Measurements from ENCODE around the gene PXDC1.
"Not testable (repeated sequence)": the region's sequence is repeated elsewhere in the genome, so short reads cannot be mapped to it uniquely, and the experiment has no call there.

Gene PXDC1

GRCh38 chr6:3759646-3760232, 8.2 kb upstream of the PXDC1 start:
- H3K36me3 ChIP-seq: no peaks in the 10 kb centered on the region
- no peak for TF ChIP-seq CTCF (IDR thresholded peaks at IDR 0.05; ENCODE audit: low read depth, low read length)
- DNase-seq: no peak
- H3K4me1 ChIP-seq: no peaks in the 10 kb centered on the region
- H3K9me3 ChIP-seq: no peaks in the 10 kb centered on the region
- H3K4me3 ChIP-seq (ENCODE audit: low read depth, low read length): no peak overlapping the region
- H3K27me3 ChIP-seq: no peaks in the 10 kb centered on the region; the same call in 1 of the 2 replicates

- no peak for DNase-seq
- TF ChIP-seq CTCF (IDR thresholded peaks at IDR 0.05; ENCODE audit: low read depth, low read length): no peak
- H3K9me3 ChIP-seq: no peaks in the 10 kb centered on the region
- no peaks in the 10 kb centered on the region for H3K4me1 ChIP-seq
- H3K4me3 ChIP-seq (ENCODE audit: low read depth, low read length): no peak overlapping the region
- H3K27me3 ChIP-seq: peaks cover 4% of the 10 kb centered on the region
- H3K36me3 ChIP-seq: no peaks in the 10 kb centered on the region
These were observed 7.3 kb upstream of the PXDC1 start for GRCh38 chr6:3758842-3759144.

- H3K36me3 ChIP-seq; H3K9me3 ChIP-seq; DNase-seq; H3K4me1 ChIP-seq; H3K27me3 ChIP-seq; H3K4me3 ChIP-seq (ENCODE audit: low read depth, low read length): not testable (repeated sequence)
These were observed 6.7 kb upstream of the PXDC1 start for GRCh38 chr6:3757998-3758841.

- TF ChIP-seq CTCF (IDR thresholded peaks at IDR 0.05; ENCODE audit: low read depth, low read length): no peak
- H3K4me1 ChIP-seq: no peaks in the 10 kb centered on the region
- no peak for DNase-seq
- peaks cover 18% of the 10 kb centered on the region for H3K27me3 ChIP-seq
- H3K9me3 ChIP-seq: no peaks in the 10 kb centered on the region
- no peaks in the 10 kb centered on the region for H3K36me3 ChIP-seq
- no peak overlapping the region for H3K4me3 ChIP-seq (ENCODE audit: low read depth, low read length)
These were observed 5.7 kb upstream of the PXDC1 start for GRCh38 chr6:3757241-3757641.

- peaks cover 25% of the 10 kb centered on the region for H3K27me3 ChIP-seq
- TF ChIP-seq CTCF (IDR thresholded peaks at IDR 0.05; ENCODE audit: low read depth, low read length): no peak
- no peak overlapping the region for H3K4me3 ChIP-seq (ENCODE audit: low read depth, low read length)
- DNase-seq: no peak
- H3K4me1 ChIP-seq: no peaks in the 10 kb centered on the region
- no peaks in the 10 kb centered on the region for H3K9me3 ChIP-seq
- no peaks in the 10 kb centered on the region for H3K36me3 ChIP-seq
These were observed 5.0 kb upstream of the PXDC1 start for GRCh38 chr6:3756546-3756945.

GRCh38 chr6:3755637-3756545, 4.4 kb upstream of the PXDC1 start:
- Histone ChIP-seq H3K9me3 (no peaks in the 10 kb centered on the region), H3K36me3 (no peaks in the 10 kb centered on the region), H3K27me3 (peaks cover 32% of the 10 kb centered on the region), H3K4me3 (ENCODE audit: low read depth, low read length) (no peak overlapping the region), H3K4me1 (no peaks in the 10 kb centered on the region)
- no peak for TF ChIP-seq CTCF (IDR thresholded peaks at IDR 0.05; ENCODE audit: low read depth, low read length)
- no peak for DNase-seq

Measured in BE2C (cell line).